WTC11 (cell line): Measurements from ENCODE around the gene ZNF738. TPM values are rescaled to one million over a fixed set of nuclear protein-coding genes. Genes with fewer than 3 reads are reported as not detected.

ENCODE experiments used
- ATAC-seq: fragments of 200-7000 bp; cut with Tn5 transposase; 2 replicates; pipeline ENCODE4 v1.10.0; 2021; ENCODE audit warnings: mild to moderate bottlenecking, moderate library complexity
- CTCF ChIA-PET: fragments of 300-600 bp; sonication (Branson Sonifier 250); formaldehyde crosslinking; loops from one replicate; lab custom pipeline; 2021; ENCODE audit warnings: antibody characterized with exemption; lab: Charles Lee
- POLR2A ChIA-PET: fragments of 350-600 bp; sonication (Branson Sonifier 250); formaldehyde crosslinking; loops from one replicate; lab custom pipeline; 2021; ENCODE audit warnings: antibody characterized with exemption; lab: Charles Lee
- DNase-seq: peaks from one replicate; pipeline ENCODE4 v3.0.0; 2021; ENCODE audit warnings: low spot score
- H3K27ac Mint-ChIP-seq: 2 replicates; pipeline ENCODE4 v1.8.0; 2021; ENCODE audit warnings: mixed read lengths
- H3K27me3 Mint-ChIP-seq: 2 replicates; pipeline ENCODE4 v1.8.0; 2021; ENCODE audit warnings: low read depth, mild to moderate bottlenecking, moderate library complexity, mixed read lengths
- H3K36me3 Mint-ChIP-seq: 2 replicates; pipeline ENCODE4 v1.8.0; 2021; ENCODE audit warnings: mixed read lengths
- H3K4me1 Mint-ChIP-seq: 2 replicates; pipeline ENCODE4 v1.8.0; 2022; ENCODE audit warnings: mixed read lengths
- H3K4me3 Mint-ChIP-seq: 2 replicates; pipeline ENCODE4 v1.8.0; 2021; ENCODE audit warnings: mild to moderate bottlenecking, moderate library complexity, mixed read lengths
- H3K9me3 Mint-ChIP-seq: 2 replicates; pipeline ENCODE4 v1.8.0; 2021; ENCODE audit warnings: mixed read lengths
- E2F5 ChIP-seq: sonication (generic); formaldehyde crosslinking; IDR thresholded peaks from 2 replicates; pipeline ENCODE4 v1.8.1; 2022; ENCODE audit warnings: mild to moderate bottlenecking, moderate library complexity, missing genetic modification reagents
- ELF4 ChIP-seq: sonication (generic); formaldehyde crosslinking; IDR thresholded peaks from 2 replicates; pipeline ENCODE4 v1.8.1; 2022; ENCODE audit warnings: low read depth, mild to moderate bottlenecking, moderate library complexity, missing genetic modification reagents
- EMX1 ChIP-seq: fragments of 250-450 bp; sonication (Bioruptor Pico); IDR thresholded peaks from 2 replicates; pipeline ENCODE4 v1.8.0; 2021; ENCODE audit warnings: mild to moderate bottlenecking
- GABPB1 ChIP-seq: sonication (generic); formaldehyde crosslinking; IDR thresholded peaks from 2 replicates; pipeline ENCODE4 v1.8.1; 2023; ENCODE audit warnings: mild to moderate bottlenecking, missing genetic modification reagents
- IRF2 ChIP-seq: sonication (generic); formaldehyde crosslinking; IDR thresholded peaks from 2 replicates; pipeline ENCODE4 v1.8.0; 2022; ENCODE audit warnings: low read depth, missing genetic modification reagents, borderline replicate concordance
- JUN ChIP-seq: sonication (generic); formaldehyde crosslinking; IDR thresholded peaks from 2 replicates; pipeline ENCODE4 v1.8.0; 2023; ENCODE audit warnings: mild to moderate bottlenecking, missing genetic modification reagents
- KAT7 ChIP-seq: sonication (generic); formaldehyde crosslinking; IDR thresholded peaks from 2 replicates; pipeline ENCODE4 v1.8.1; 2023; ENCODE audit warnings: missing genetic modification reagents, mild to moderate bottlenecking, borderline replicate concordance
- NFATC4 ChIP-seq: fragments of 250-450 bp; sonication (Bioruptor Pico); IDR thresholded peaks from 2 replicates; pipeline ENCODE4 v1.9.0; 2021; ENCODE audit warnings: mild to moderate bottlenecking
- NFE2L1 ChIP-seq: sonication (generic); formaldehyde crosslinking; IDR thresholded peaks from 2 replicates; pipeline ENCODE4 v1.8.1; 2023; ENCODE audit warnings: missing genetic modification reagents
- NFYB ChIP-seq: sonication (generic); formaldehyde crosslinking; conservative IDR thresholded peaks from 2 replicates; pipeline ENCODE4 v1.8.0; 2022; ENCODE audit warnings: low read depth, missing genetic modification reagents
- PRDM15 ChIP-seq: sonication (generic); formaldehyde crosslinking; IDR thresholded peaks from 2 replicates; pipeline ENCODE4 v1.8.0; 2022; ENCODE audit warnings: missing genetic modification reagents
- RELA ChIP-seq: sonication (generic); formaldehyde crosslinking; IDR thresholded peaks from 2 replicates; pipeline ENCODE4 v1.8.1; 2022; ENCODE audit warnings: missing genetic modification reagents, mild to moderate bottlenecking, borderline replicate concordance
- SMAD3 ChIP-seq: sonication (generic); formaldehyde crosslinking; IDR thresholded peaks from 2 replicates; pipeline ENCODE4 v1.8.0; 2022; ENCODE audit warnings: missing genetic modification reagents, mild to moderate bottlenecking, borderline replicate concordance
- ZMAT4 ChIP-seq: fragments of 250-450 bp; sonication (Bioruptor Pico); IDR thresholded peaks from 2 replicates; pipeline ENCODE4 v1.9.0; 2021; ENCODE audit warnings: mild to moderate bottlenecking
- ZNF121 ChIP-seq: sonication (generic); formaldehyde crosslinking; IDR thresholded peaks from 2 replicates; pipeline ENCODE4 v1.8.0; 2023; ENCODE audit warnings: missing genetic modification reagents
- ZNF138 ChIP-seq: sonication (generic); formaldehyde crosslinking; conservative IDR thresholded peaks from 2 replicates; pipeline ENCODE4 v1.8.1; 2022; ENCODE audit warnings: mild to moderate bottlenecking, moderate library complexity, missing genetic modification reagents
- ZNF219 ChIP-seq: sonication (generic); formaldehyde crosslinking; IDR thresholded peaks from 2 replicates; pipeline ENCODE4 v1.8.0; 2023; ENCODE audit warnings: missing genetic modification reagents, mild to moderate bottlenecking, borderline replicate concordance
- ZNF423 ChIP-seq: fragments of 250-450 bp; sonication (Bioruptor Pico); IDR thresholded peaks from 2 replicates; pipeline ENCODE4 v2.1.2; 2022; ENCODE audit warnings: mild to moderate bottlenecking, moderate library complexity
- total RNA-seq: library from RNA; stranded (reverse); gene quantifications from 3 replicates; pipeline ENCODE4 v1.2.3, GENCODE V29; 2021
- TF ChIP-seq, protein P1 (sequence below): sonication (generic); formaldehyde crosslinking; IDR thresholded peaks from 2 replicates; pipeline ENCODE4 v1.8.1; 2023; ENCODE audit warnings: mild to moderate bottlenecking, missing genetic modification reagents, moderate library complexity
- TF ChIP-seq, protein P2 (sequence below): fragments of 250-450 bp; sonication (Bioruptor Pico); IDR thresholded peaks from 2 replicates; pipeline ENCODE4 v1.9.0; 2021; ENCODE audit warnings: moderate library complexity, mild to moderate bottlenecking, inconsistent platforms, borderline replicate concordance
- TF ChIP-seq, protein P3 (sequence below): sonication (generic); formaldehyde crosslinking; IDR thresholded peaks from 2 replicates; pipeline ENCODE4 v1.8.0; 2022; ENCODE audit warnings: mild to moderate bottlenecking, missing genetic modification reagents
- TF ChIP-seq, protein P4 (sequence below): sonication (generic); formaldehyde crosslinking; IDR thresholded peaks from 2 replicates; pipeline ENCODE4 v1.8.0; 2022; ENCODE audit warnings: mild to moderate bottlenecking, missing genetic modification reagents
- TF ChIP-seq, protein P5 (sequence below): sonication (generic); formaldehyde crosslinking; IDR thresholded peaks from 2 replicates; pipeline ENCODE4 v1.8.1; 2023; ENCODE audit warnings: mild to moderate bottlenecking, missing genetic modification reagents

ZNF738 gene
- total RNA-seq, 1 experiment from 2014 or later: 49.7 TPM

GRCh38 chr19:21410166-21410565, 51.4 kb downstream of the ZNF738 start:
- POLR2A ChIA-PET: no interaction called here

GRCh38 chr19:21422244-21422643, 63.4 kb downstream of the ZNF738 start:
- CTCF ChIA-PET: no interaction called here
- DNase-seq: no peak
- TF ChIP-seq KAT7 (no peak), E2F5 (CRISPR knock-in tag) (no peak), NFYB (CRISPR knock-in tag) (no peak), GABPB1 (CRISPR knock-in tag) (no peak), PRDM15 (CRISPR knock-in tag) (no peak), ZNF121 (CRISPR knock-in tag) (no peak), EMX1 (no peak), NFATC4 (no peak), RELA (CRISPR knock-in tag) (no peak), ZNF423 (CRISPR knock-in tag) (no peak), JUN (CRISPR knock-in tag) (no peak)
- TF ChIP-seq, protein P1, sequence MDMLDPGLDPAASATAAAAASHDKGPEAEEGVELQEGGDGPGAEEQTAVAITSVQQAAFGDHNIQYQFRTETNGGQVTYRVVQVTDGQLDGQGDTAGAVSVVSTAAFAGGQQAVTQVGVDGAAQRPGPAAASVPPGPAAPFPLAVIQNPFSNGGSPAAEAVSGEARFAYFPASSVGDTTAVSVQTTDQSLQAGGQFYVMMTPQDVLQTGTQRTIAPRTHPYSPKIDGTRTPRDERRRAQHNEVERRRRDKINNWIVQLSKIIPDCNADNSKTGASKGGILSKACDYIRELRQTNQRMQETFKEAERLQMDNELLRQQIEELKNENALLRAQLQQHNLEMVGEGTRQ (CRISPR knock-in tag): no peak
- TF ChIP-seq, all 79 proteins: peak for 0
- Mint-ChIP-seq H3K36me3 (peaks cover 91% of the 10 kb centered on the region), H3K4me3 (no peak overlapping the region), H3K27me3 (peaks cover 36% of the 10 kb centered on the region), H3K27ac (no peak overlapping the region), H3K4me1 (no peaks in the 10 kb centered on the region), H3K9me3 (peaks cover 91% of the 10 kb centered on the region)
- no peak for ATAC-seq
- POLR2A ChIA-PET: no interaction called here

More at GRCh38 chr19:21410166-21410565, 51.4 kb downstream of the ZNF738 start:
- no peak overlapping the region for H3K4me3 Mint-ChIP-seq
- no peaks in the 10 kb centered on the region for H3K4me1 Mint-ChIP-seq
- peaks cover 58% of the 10 kb centered on the region for H3K9me3 Mint-ChIP-seq
- ATAC-seq (no peak), DNase-seq (no peak)
- CTCF ChIA-PET: no interaction called here
- H3K27ac Mint-ChIP-seq: no peak overlapping the region
- peaks cover 81% of the 10 kb centered on the region for H3K36me3 Mint-ChIP-seq
- no peaks in the 10 kb centered on the region for H3K27me3 Mint-ChIP-seq
- TF ChIP-seq ZNF219 (no peak), E2F5 (CRISPR knock-in tag) (no peak), ELF4 (CRISPR knock-in tag) (no peak), ZMAT4 (no peak), NFE2L1 (CRISPR knock-in tag) (no peak), ZNF138 (CRISPR knock-in tag) (no peak), SMAD3 (CRISPR knock-in tag) (no peak), EMX1 (no peak), IRF2 (CRISPR knock-in tag) (no peak)
- TF ChIP-seq, protein P2, sequence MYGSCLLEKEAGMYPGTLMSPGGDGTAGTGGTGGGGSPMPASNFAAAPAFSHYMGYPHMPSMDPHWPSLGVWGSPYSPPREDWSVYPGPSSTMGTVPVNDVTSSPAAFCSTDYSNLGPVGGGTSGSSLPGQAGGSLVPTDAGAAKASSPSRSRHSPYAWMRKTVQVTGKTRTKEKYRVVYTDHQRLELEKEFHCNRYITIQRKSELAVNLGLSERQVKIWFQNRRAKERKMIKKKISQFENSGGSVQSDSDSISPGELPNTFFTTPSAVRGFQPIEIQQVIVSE (CRISPR knock-in tag): no peak
- TF ChIP-seq, protein P3, sequence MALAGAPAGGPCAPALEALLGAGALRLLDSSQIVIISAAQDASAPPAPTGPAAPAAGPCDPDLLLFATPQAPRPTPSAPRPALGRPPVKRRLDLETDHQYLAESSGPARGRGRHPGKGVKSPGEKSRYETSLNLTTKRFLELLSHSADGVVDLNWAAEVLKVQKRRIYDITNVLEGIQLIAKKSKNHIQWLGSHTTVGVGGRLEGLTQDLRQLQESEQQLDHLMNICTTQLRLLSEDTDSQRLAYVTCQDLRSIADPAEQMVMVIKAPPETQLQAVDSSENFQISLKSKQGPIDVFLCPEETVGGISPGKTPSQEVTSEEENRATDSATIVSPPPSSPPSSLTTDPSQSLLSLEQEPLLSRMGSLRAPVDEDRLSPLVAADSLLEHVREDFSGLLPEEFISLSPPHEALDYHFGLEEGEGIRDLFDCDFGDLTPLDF: no peak
- TF ChIP-seq, protein P4, sequence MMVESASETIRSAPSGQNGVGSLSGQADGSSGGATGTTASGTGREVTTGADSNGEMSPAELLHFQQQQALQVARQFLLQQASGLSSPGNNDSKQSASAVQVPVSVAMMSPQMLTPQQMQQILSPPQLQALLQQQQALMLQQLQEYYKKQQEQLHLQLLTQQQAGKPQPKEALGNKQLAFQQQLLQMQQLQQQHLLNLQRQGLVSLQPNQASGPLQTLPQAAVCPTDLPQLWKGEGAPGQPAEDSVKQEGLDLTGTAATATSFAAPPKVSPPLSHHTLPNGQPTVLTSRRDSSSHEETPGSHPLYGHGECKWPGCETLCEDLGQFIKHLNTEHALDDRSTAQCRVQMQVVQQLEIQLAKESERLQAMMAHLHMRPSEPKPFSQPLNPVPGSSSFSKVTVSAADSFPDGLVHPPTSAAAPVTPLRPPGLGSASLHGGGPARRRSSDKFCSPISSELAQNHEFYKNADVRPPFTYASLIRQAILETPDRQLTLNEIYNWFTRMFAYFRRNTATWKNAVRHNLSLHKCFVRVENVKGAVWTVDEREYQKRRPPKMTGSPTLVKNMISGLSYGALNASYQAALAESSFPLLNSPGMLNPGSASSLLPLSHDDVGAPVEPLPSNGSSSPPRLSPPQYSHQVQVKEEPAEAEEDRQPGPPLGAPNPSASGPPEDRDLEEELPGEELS: no peak
- TF ChIP-seq, protein P5, sequence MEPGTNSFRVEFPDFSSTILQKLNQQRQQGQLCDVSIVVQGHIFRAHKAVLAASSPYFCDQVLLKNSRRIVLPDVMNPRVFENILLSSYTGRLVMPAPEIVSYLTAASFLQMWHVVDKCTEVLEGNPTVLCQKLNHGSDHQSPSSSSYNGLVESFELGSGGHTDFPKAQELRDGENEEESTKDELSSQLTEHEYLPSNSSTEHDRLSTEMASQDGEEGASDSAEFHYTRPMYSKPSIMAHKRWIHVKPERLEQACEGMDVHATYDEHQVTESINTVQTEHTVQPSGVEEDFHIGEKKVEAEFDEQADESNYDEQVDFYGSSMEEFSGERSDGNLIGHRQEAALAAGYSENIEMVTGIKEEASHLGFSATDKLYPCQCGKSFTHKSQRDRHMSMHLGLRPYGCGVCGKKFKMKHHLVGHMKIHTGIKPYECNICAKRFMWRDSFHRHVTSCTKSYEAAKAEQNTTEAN: no peak
